HEK293 (cell line): ENCODE data around the gene SUGP2.

ENCODE experiments used
- CTCF ChIA-PET: fragments of 350-600 bp; formaldehyde crosslinking; extraction: SDS; loops from one replicate; lab custom pipeline; 2021; ENCODE audit warnings: antibody characterized with exemption; lab: Yijun Ruan, JAX
- POLR2A ChIA-PET: fragments of 300-600 bp; formaldehyde crosslinking; extraction: SDS; loops from one replicate; lab custom pipeline; 2020; ENCODE audit warnings: antibody characterized with exemption, inconsistent platforms; lab: Yijun Ruan, JAX
- H3K27ac ChIP-seq: fragments of 200-500 bp; sonication (Bioruptor generic); 2 replicates; pipeline ENCODE4 v1.5.1; 2014; ENCODE audit warnings: low read depth, low read length, control low read depth, inconsistent platforms; ENCODE audit errors: extremely low read depth
- H3K36me3 ChIP-seq, 2 experiments: fragments of 200-500 bp in 1 of 2; sonication (Bioruptor generic) in 1 of 2; 1 replicate in 1 of 2; 2 replicates in 1 of 2; pipeline ENCODE4 v1.5.1; 2014 to 2017; ENCODE audit warnings: inconsistent platforms in 2 of 2, low read length in 2 of 2; ENCODE audit not compliant: control insufficient read depth in 2 of 2, insufficient read depth in 1 of 2
- H3K4me1 ChIP-seq: fragments of 200-500 bp; sonication (Bioruptor generic); 2 replicates; pipeline ENCODE4 v1.5.1; 2014; ENCODE audit warnings: mild to moderate bottlenecking, low read length, inconsistent platforms; ENCODE audit not compliant: control insufficient read depth, insufficient read depth
- H3K4me3 ChIP-seq: 2 replicates; pipeline ENCODE4 v1.5.1; 2011; ENCODE audit warnings: low read depth, mild to moderate bottlenecking, control low read depth, low read length, moderate library complexity
- H3K9me3 ChIP-seq: fragments of 200-500 bp; sonication (Bioruptor generic); 2 replicates; pipeline ENCODE4 v1.5.1; 2014; ENCODE audit warnings: low read depth, low read length, inconsistent platforms; ENCODE audit not compliant: control insufficient read depth, insufficient read depth
- KLF1 ChIP-seq: fragments of 450-650 bp; formaldehyde crosslinking; IDR thresholded peaks from 2 replicates; pipeline ENCODE4 v1.5.1; 2016; ENCODE audit warnings: missing biosample characterization, missing genetic modification characterization
- KLF10 ChIP-seq: fragments of 450-650 bp; IDR thresholded peaks from 2 replicates; pipeline ENCODE4 v1.5.1; 2018; ENCODE audit warnings: missing biosample characterization, mild to moderate bottlenecking, missing genetic modification characterization
- KLF7 ChIP-seq: fragments of 450-650 bp; formaldehyde crosslinking; IDR thresholded peaks from 2 replicates; pipeline ENCODE4 v1.5.1; 2016; ENCODE audit warnings: missing biosample characterization, missing genetic modification characterization, borderline replicate concordance
- KLF9 ChIP-seq: fragments of 450-650 bp; formaldehyde crosslinking; IDR thresholded peaks from 2 replicates; pipeline ENCODE4 v1.5.1; 2016; ENCODE audit warnings: missing biosample characterization, missing genetic modification characterization, low read depth
- MYNN ChIP-seq: fragments of 450-650 bp; formaldehyde crosslinking; IDR thresholded peaks from 2 replicates; pipeline ENCODE4 v1.5.1; 2016; ENCODE audit warnings: missing biosample characterization, missing genetic modification characterization, borderline replicate concordance
- PATZ1 ChIP-seq: fragments of 450-650 bp; formaldehyde crosslinking; IDR thresholded peaks from 2 replicates; pipeline ENCODE4 v1.5.1; 2016; ENCODE audit warnings: missing biosample characterization, missing genetic modification characterization
- PRDM6 ChIP-seq: fragments of 450-650 bp; formaldehyde crosslinking; IDR thresholded peaks from 2 replicates; pipeline ENCODE4 v1.5.1; 2017; ENCODE audit warnings: missing biosample characterization, missing genetic modification characterization
- SALL2 ChIP-seq: fragments of 450-650 bp; formaldehyde crosslinking; IDR thresholded peaks from 2 replicates; pipeline ENCODE4 v1.5.0; 2017; ENCODE audit warnings: missing biosample characterization, mild to moderate bottlenecking, missing genetic modification characterization, borderline replicate concordance
- SCRT1 ChIP-seq: fragments of 450-650 bp; formaldehyde crosslinking; IDR thresholded peaks from 2 replicates; pipeline ENCODE4 v1.5.1; 2016; ENCODE audit warnings: missing biosample characterization, missing genetic modification characterization, borderline replicate concordance
- SETDB1 ChIP-seq: IDR thresholded peaks from one replicate; pipeline ENCODE4 v1.6.1; 2017; ENCODE audit warnings: mild to moderate bottlenecking, low read length, moderate library complexity, mixed read lengths; ENCODE audit not compliant: insufficient read length
- SP3 ChIP-seq: fragments of 450-650 bp; formaldehyde crosslinking; IDR thresholded peaks from 2 replicates; pipeline ENCODE4 v1.5.1; 2016; ENCODE audit warnings: missing biosample characterization, missing genetic modification characterization
- ZBTB20 ChIP-seq: fragments of 450-650 bp; formaldehyde crosslinking; IDR thresholded peaks from 2 replicates; pipeline ENCODE4 v1.5.1; 2016; ENCODE audit warnings: missing biosample characterization, missing genetic modification characterization
- ZFP37 ChIP-seq: fragments of 450-650 bp; formaldehyde crosslinking; IDR thresholded peaks from 2 replicates; pipeline ENCODE4 v1.5.1; 2016; ENCODE audit warnings: missing biosample characterization, missing genetic modification characterization
- ZNF292 ChIP-seq: fragments of 450-650 bp; formaldehyde crosslinking; IDR thresholded peaks from 2 replicates; pipeline ENCODE4 v1.5.1; 2016; ENCODE audit warnings: low read depth, missing biosample characterization, missing genetic modification characterization, borderline replicate concordance
- ZNF335 ChIP-seq: fragments of 450-650 bp; formaldehyde crosslinking; conservative IDR thresholded peaks from 2 replicates; pipeline ENCODE4 v1.5.1; 2016; ENCODE audit warnings: missing biosample characterization, missing genetic modification characterization
- ZNF426 ChIP-seq: fragments of 450-650 bp; formaldehyde crosslinking; IDR thresholded peaks from 2 replicates; pipeline ENCODE4 v1.5.1; 2017; ENCODE audit warnings: missing biosample characterization, missing genetic modification characterization, mild to moderate bottlenecking, inconsistent platforms, moderate library complexity
- ZNF558 ChIP-seq: fragments of 450-650 bp; formaldehyde crosslinking; IDR thresholded peaks from 2 replicates; pipeline ENCODE4 v1.5.1; 2016; ENCODE audit warnings: missing biosample characterization, missing genetic modification characterization
- ZNF623 ChIP-seq: fragments of 450-650 bp; formaldehyde crosslinking; IDR thresholded peaks from 2 replicates; pipeline ENCODE4 v1.5.1; 2016; ENCODE audit warnings: missing biosample characterization, missing genetic modification characterization
- ZNF629 ChIP-seq: fragments of 450-650 bp; formaldehyde crosslinking; IDR thresholded peaks from 2 replicates; pipeline ENCODE4 v1.5.1; 2017; ENCODE audit warnings: missing biosample characterization, missing genetic modification characterization
- ZNF670 ChIP-seq: fragments of 450-650 bp; formaldehyde crosslinking; IDR thresholded peaks from 2 replicates; pipeline ENCODE4 v1.5.1; 2016; ENCODE audit warnings: missing biosample characterization, missing genetic modification characterization, low read depth
- ZNF747 ChIP-seq: fragments of 450-650 bp; formaldehyde crosslinking; IDR thresholded peaks from 2 replicates; pipeline ENCODE4 v1.5.1; 2016; ENCODE audit warnings: missing biosample characterization, missing genetic modification characterization
- TF ChIP-seq, protein P1 (sequence below): fragments of 450-650 bp; formaldehyde crosslinking; IDR thresholded peaks from 2 replicates; pipeline ENCODE4 v1.5.1; 2016; ENCODE audit warnings: missing biosample characterization, missing genetic modification characterization
- TF ChIP-seq, protein P2 (sequence below): fragments of 450-650 bp; formaldehyde crosslinking; IDR thresholded peaks from 2 replicates; pipeline ENCODE4; 2016; ENCODE audit warnings: missing biosample characterization, missing genetic modification characterization

SUGP2 gene

DNA sequence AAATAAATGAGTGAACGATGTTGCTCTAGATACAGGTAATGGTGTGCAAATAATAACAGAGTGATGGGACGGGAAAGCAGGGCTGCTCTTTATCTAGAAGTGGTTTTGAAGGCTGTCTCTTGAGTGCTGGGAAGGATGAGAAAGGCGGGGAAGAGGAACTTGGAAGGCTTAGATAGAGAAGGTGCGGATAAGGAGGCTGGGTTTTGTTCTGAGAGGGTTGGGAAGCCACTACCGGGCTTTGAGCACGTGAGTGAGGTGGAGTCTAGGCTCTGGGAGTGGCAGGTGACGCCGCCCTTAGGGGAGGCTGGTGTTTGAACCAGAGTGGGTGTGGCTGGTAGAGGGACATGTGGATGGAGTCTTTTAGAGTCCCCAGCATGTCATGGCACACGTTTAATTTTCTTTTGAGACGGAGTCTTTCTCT lies 897 bp upstream of the SUGP2 start (continued):
- no peak for TF ChIP-seq SCRT1 (tag by site-specific recombination)
- TF ChIP-seq ZNF292 (tag by site-specific recombination): no peak
- peak; percentile 20; the same call in 1 of the 2 replicates for TF ChIP-seq KLF7 (tag by site-specific recombination)
- TF ChIP-seq KLF10 (tag by site-specific recombination): peak; percentile 24; the same call in 1 of the 2 replicates
- TF ChIP-seq ZNF670 (tag by site-specific recombination): no peak
- TF ChIP-seq ZNF426 (tag by site-specific recombination): no peak
- no peak for TF ChIP-seq MYNN
- TF ChIP-seq SALL2 (tag by site-specific recombination): no peak
- TF ChIP-seq ZNF623: no peak
- no peak for TF ChIP-seq ZNF747 (tag by site-specific recombination)
- no peak for TF ChIP-seq SETDB1
- TF ChIP-seq ZNF335 (tag by site-specific recombination): peak; percentile 42; the same call in 1 of the 2 replicates
- TF ChIP-seq ZBTB20: no peak
- TF ChIP-seq ZNF629 (tag by site-specific recombination): 0 out of 2 replicates have a peak, but pooled peaks have one; percentile 13
- TF ChIP-seq, protein P1, sequence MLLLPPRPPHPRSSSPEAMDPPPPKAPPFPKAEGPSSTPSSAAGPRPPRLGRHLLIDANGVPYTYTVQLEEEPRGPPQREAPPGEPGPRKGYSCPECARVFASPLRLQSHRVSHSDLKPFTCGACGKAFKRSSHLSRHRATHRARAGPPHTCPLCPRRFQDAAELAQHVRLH: no peak
- TF ChIP-seq, protein P2, sequence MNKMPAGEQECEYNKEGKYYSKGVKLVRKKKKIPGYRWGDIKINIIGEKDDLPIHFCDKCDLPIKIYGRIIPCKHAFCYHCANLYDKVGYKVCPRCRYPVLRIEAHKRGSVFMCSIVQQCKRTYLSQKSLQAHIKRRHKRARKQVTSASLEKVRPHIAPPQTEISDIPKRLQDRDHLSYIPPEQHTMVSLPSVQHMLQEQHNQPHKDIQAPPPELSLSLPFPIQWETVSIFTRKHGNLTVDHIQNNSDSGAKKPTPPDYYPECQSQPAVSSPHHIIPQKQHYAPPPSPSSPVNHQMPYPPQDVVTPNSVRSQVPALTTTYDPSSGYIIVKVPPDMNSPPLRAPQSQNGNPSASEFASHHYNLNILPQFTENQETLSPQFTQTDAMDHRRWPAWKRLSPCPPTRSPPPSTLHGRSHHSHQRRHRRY (tag by site-specific recombination): no peak
- TF ChIP-seq PRDM6 (tag by site-specific recombination): no peak
- peak; percentile 86 for TF ChIP-seq KLF9 (tag by site-specific recombination)
- TF ChIP-seq KLF1 (tag by site-specific recombination): peak; percentile 86
- peak; percentile 97 for TF ChIP-seq ZNF558 (tag by site-specific recombination)
- peak; percentile 67 for TF ChIP-seq SP3

GRCh38 chr19:19033176-19033425 lies 216 bp downstream of the SUGP2 start:
- peak overlapping the region; percentile 94 for H3K27ac ChIP-seq
- H3K9me3 ChIP-seq: no peaks in the 10 kb centered on the region
- ChIA-PET POLR2A (interaction anchor here (0.5 kb wide), 1 partner anchor 109 kb away, joined by 3 read pairs; no protein-coding TSS in a partner anchor), CTCF (no interaction called here)
- TF ChIP-seq ZBTB20 (0 out of 2 replicates have a peak, but pooled peaks have one; percentile 20), PATZ1 (tag by site-specific recombination) (no peak), ZFP37 (no peak)
- H3K4me1 ChIP-seq: no peaks in the 10 kb centered on the region
- H3K36me3 ChIP-seq: peaks cover 30 to 56% of the 10 kb centered on the region in 2 experiments
- H3K4me3 ChIP-seq: peak overlapping the region; percentile 68
